Endothelial cell of umbilical vein (primary cell): ENCODE measurements around the gene RNPEP. TPM values are rescaled to one million over a fixed set of nuclear protein-coding genes. Genes with fewer than 3 reads are reported as not detected.

Experiments
- BruUV-seq: library from RNA; stranded (reverse); fragments of 400-500 nt; replicated peaks from 2 replicates; lab custom pipeline; 2021; lab: Mats Ljungman, UMichigan
- CTCF ChIA-PET: fragments of 300-600, 350-600 bp; sonication (Branson Sonifier 250); formaldehyde crosslinking; loops from one replicate; lab custom pipeline; 2021; ENCODE audit warnings: antibody characterized with exemption, inconsistent platforms; lab: Charles Lee
- POLR2A ChIA-PET: fragments of 300-600, 350-600 bp; sonication (Branson Sonifier 250); formaldehyde crosslinking; loops from one replicate; lab custom pipeline; 2021; ENCODE audit warnings: antibody characterized with exemption, inconsistent platforms; lab: Charles Lee
- DNase-seq: peaks from one replicate; pipeline ENCODE4 v3.0.0-alpha.2; 2011; ENCODE audit warnings: low read depth, low spot score
- FAIRE-seq: peaks from 2 replicates; lab custom pipeline; 2011; peaks lifted over from hg19 to GRCh38; lab: Jason Lieb, UNC
- H2AFZ ChIP-seq: 2 replicates; pipeline ENCODE4 v1.6.0; 2012; ENCODE audit warnings: low read depth, low read length, control low read depth, inconsistent platforms
- H3K27ac ChIP-seq: 2 replicates; pipeline ENCODE4 v1.5.1; 2011; ENCODE audit warnings: low read depth, mild to moderate bottlenecking, control low read depth, low read length, moderate library complexity; ENCODE audit not compliant: insufficient read depth
- H3K27me3 ChIP-seq, 2 experiments: 2 replicates each; pipeline versions ENCODE4 v1.6.0 to v1.6.1; 2011; ENCODE audit warnings: low read length in 2 of 2, mixed read lengths in 1 of 2; ENCODE audit not compliant: control insufficient read depth in 2 of 2, insufficient read depth in 2 of 2
- H3K36me3 ChIP-seq, 2 experiments: 2 replicates in 1 of 2; 3 replicates in 1 of 2; pipeline ENCODE4 v1.5.1; 2011; ENCODE audit warnings: low read length in 2 of 2, mild to moderate bottlenecking in 1 of 2, moderate library complexity in 1 of 2; ENCODE audit not compliant: control insufficient read depth in 2 of 2, insufficient read depth in 2 of 2; ENCODE audit errors: extremely low read depth in 1 of 2
- H3K4me1 ChIP-seq: 3 replicates; pipeline ENCODE4 v1.5.1; 2011; ENCODE audit warnings: mild to moderate bottlenecking, low read length; ENCODE audit not compliant: control insufficient read depth, insufficient read depth; ENCODE audit errors: extremely low read depth
- H3K4me2 ChIP-seq: 2 replicates; pipeline ENCODE4 v1.6.1; 2011; ENCODE audit warnings: low read length, control low read depth, mixed read lengths; ENCODE audit not compliant: insufficient read depth
- H3K4me3 ChIP-seq, 3 experiments: fragments of 200-600 bp in 1 of 3; sonication (generic), shearing (Covaris generic) in 1 of 3; replicated peaks in 1 of 3; 2 replicates each; pipeline ENCODE4 v1.5.1; 2011 to 2016; ENCODE audit warnings: control low read depth in 3 of 3, low read length in 3 of 3, mild to moderate bottlenecking in 2 of 3, inconsistent platforms in 1 of 3, low read depth in 1 of 3, moderate library complexity in 1 of 3; ENCODE audit not compliant: insufficient read depth in 1 of 3
- H3K79me2 ChIP-seq: 2 replicates; pipeline ENCODE4 v1.6.0; 2012; ENCODE audit warnings: low read length, inconsistent platforms; ENCODE audit not compliant: control insufficient read depth, insufficient read depth
- H3K9ac ChIP-seq: replicated peaks from 2 replicates; pipeline ENCODE3; 2011; ENCODE audit warnings: low read length, control low read depth; ENCODE audit not compliant: insufficient read depth; ENCODE audit errors: extremely low read depth
- H3K9me1 ChIP-seq: replicated peaks from 3 replicates; pipeline ENCODE4 v1.6.0; 2011; ENCODE audit warnings: mild to moderate bottlenecking, low read length; ENCODE audit not compliant: control insufficient read depth, insufficient read depth; ENCODE audit errors: extremely low read depth
- H3K9me3 ChIP-seq: replicated peaks from 2 replicates; pipeline ENCODE4 v1.5.1; 2012; ENCODE audit warnings: low read length, inconsistent platforms; ENCODE audit not compliant: control insufficient read depth, insufficient read depth
- H4K20me1 ChIP-seq: replicated peaks from 2 replicates; pipeline ENCODE3; 2011; ENCODE audit warnings: mild to moderate bottlenecking, low read length; ENCODE audit not compliant: control insufficient read depth, insufficient read depth; ENCODE audit errors: extremely low read depth
- EZH2 ChIP-seq: IDR thresholded peaks from 2 replicates; pipeline ENCODE4 v1.6.1; 2012; ENCODE audit warnings: borderline replicate concordance, low read depth, mild to moderate bottlenecking, moderate library complexity, low read length, inconsistent platforms; ENCODE audit not compliant: severe bottlenecking
- FOS ChIP-seq: IDR thresholded peaks from 2 replicates; pipeline ENCODE4 v1.6.1; 2011; ENCODE audit warnings: mild to moderate bottlenecking, low read length, moderate library complexity, borderline replicate concordance; ENCODE audit not compliant: insufficient read depth
- GATA2 ChIP-seq: IDR thresholded peaks from 2 replicates; pipeline ENCODE4 v1.7.0; 2011; ENCODE audit warnings: low read depth, mild to moderate bottlenecking, moderate library complexity, mixed read lengths, low read length; ENCODE audit not compliant: insufficient read length, insufficient read depth
- JUN ChIP-seq: IDR thresholded peaks from 2 replicates; pipeline ENCODE4 v1.6.1; 2011; ENCODE audit warnings: borderline replicate concordance, low read depth; ENCODE audit not compliant: insufficient read length, insufficient read depth
- MAX ChIP-seq: IDR thresholded peaks from 2 replicates; pipeline ENCODE4 v1.6.1; 2011; ENCODE audit not compliant: insufficient read depth, insufficient read length
- MYC ChIP-seq: IDR thresholded peaks from one replicate; pipeline ENCODE4 v1.6.1; 2011; ENCODE audit warnings: mild to moderate bottlenecking, low read depth, low read length
- POLR2A ChIP-seq: IDR thresholded peaks from 2 replicates; pipeline ENCODE4 v1.6.1; 2012; ENCODE audit warnings: low read depth, mild to moderate bottlenecking, control low read depth, low read length
- POLR2AphosphoS5 ChIP-seq: IDR thresholded peaks from 2 replicates; pipeline ENCODE4 v1.6.1; 2012; ENCODE audit warnings: low read depth, mild to moderate bottlenecking, control low read depth, low read length, moderate library complexity; ENCODE audit not compliant: insufficient read depth
- dilution Hi-C: fragments of 300-500 bp; cut with MboI; formaldehyde crosslinking; loops from one replicate; pipeline ENCODE4 v1.15.0; 2019; ENCODE audit warnings: low sequenced_read_pairs; ENCODE audit not compliant: extremely low pct_ligation_motif_present
- intact Hi-C: fragments of 100-400 bp; cut with micrococcal nuclease; formaldehyde crosslinking; loops from one replicate; pipeline ENCODE4 v1.10.0; 2022
- polyA plus RNA-seq, 4 experiments: library from polyadenylated mRNA; depleted of rRNA in 3 of 4; stranded (reverse) in 3 of 4; unstranded in 1 of 4; fragments of >200 nt; gene quantifications; 2 replicates each; pipeline versions ENCODE4 v1.2.1 to v1.2.3, GENCODE V29; 2011 to 2012; ENCODE audit warnings: missing spikeins in 1 of 4
- total RNA-seq: library from RNA; stranded (reverse); gene quantifications from 2 replicates; pipeline ENCODE4 v1.2.3, GENCODE V29; 2021
- TF ChIP-seq, protein P1 (sequence below), 2 donors: IDR thresholded peaks; 1 replicate in 1 of 2; 2 replicates in 1 of 2; pipeline ENCODE4 v1.5.1; 2011; ENCODE audit warnings: low read length in 2 of 2, mild to moderate bottlenecking in 2 of 2, moderate library complexity in 2 of 2, control low read depth in 1 of 2, inconsistent platforms in 1 of 2, low read depth in 1 of 2; ENCODE audit not compliant: insufficient read depth in 1 of 2; ENCODE audit errors: extremely low read depth in 1 of 2

RNPEP gene
- total and polyA plus RNA-seq, 2 donors (not counting 3 experiments of a cell fraction or from before 2014, with no cell fraction given), result 56.1 to 73.5 TPM

DNA sequence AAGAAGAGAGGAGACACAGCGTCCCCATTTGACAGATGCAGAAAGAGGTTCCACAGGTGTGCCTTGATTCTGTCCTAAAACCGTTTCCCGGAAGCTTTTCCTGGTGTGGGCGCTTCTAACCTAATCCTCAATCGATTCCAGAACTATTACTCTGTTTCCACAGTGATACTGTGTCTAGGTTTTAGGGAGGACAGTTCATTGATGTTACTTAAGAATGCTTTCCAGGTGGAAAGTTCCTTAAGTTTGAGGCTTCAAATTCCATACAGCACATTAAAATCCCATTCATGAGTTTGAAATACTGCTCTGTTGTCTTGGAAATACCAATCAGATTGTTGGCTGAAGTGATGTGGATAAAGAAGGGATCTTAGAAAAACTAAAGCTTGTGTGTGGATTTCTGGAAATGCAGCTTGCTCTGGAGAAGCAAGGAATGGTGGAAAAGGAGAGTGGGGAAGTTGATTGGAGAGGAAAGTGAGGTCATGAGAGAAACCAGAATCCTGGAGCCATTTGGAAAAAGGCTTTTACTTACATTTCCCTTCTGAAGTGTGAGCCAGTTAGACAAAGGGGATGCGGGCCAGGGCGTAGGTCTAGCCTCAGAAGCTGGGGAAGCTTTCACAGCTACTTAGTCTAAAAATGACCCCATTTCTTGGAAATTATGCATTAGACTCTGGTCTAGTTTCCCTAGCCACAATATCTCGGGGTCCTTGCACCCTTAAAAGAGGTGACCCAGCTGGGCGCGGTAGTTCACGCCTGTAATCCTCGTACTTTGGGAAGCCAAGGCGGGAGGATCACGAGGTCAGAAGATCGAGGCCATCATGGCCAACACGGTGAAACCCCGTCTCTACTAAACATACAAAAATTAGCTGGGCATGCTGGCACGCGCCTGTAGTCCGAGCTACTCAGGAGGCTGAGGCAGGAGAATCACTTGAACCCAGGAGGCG, 34.6 kb downstream of the RNPEP start:
- Histone ChIP-seq H3K27me3 (peaks cover 0 to 8% of the 10 kb centered on the region in 2 experiments), H3K79me2 (no peaks in the 10 kb centered on the region), H3K9ac (no peak overlapping the region), H3K4me3 (no peak overlapping the region), H3K27ac (no peak overlapping the region), H3K36me3 (no peaks in the 10 kb centered on the region), H3K4me2 (no peak overlapping the region), H3K9me1 (no peaks in the 10 kb centered on the region), H3K9me3 (no peaks in the 10 kb centered on the region), H4K20me1 (no peaks in the 10 kb centered on the region), H2AFZ (no peak overlapping the region), H3K4me1 (no peaks in the 10 kb centered on the region)
- intact Hi-C loops (no loop called here), dilution Hi-C loops (no loop called here)
- CTCF ChIA-PET, result interaction anchor here (1.1 to 1.4 kb wide), 3 partner anchors 9 to 101 kb away, joined by 3 to 6 read pairs (median 6); no protein-coding TSS in a partner anchor
- no TSS peak for BruUV-seq
- no peak for TF ChIP-seq FOS
- no peak for TF ChIP-seq MYC
- TF ChIP-seq POLR2A, result no peak
- no peak for TF ChIP-seq JUN
- TF ChIP-seq, protein P1, sequence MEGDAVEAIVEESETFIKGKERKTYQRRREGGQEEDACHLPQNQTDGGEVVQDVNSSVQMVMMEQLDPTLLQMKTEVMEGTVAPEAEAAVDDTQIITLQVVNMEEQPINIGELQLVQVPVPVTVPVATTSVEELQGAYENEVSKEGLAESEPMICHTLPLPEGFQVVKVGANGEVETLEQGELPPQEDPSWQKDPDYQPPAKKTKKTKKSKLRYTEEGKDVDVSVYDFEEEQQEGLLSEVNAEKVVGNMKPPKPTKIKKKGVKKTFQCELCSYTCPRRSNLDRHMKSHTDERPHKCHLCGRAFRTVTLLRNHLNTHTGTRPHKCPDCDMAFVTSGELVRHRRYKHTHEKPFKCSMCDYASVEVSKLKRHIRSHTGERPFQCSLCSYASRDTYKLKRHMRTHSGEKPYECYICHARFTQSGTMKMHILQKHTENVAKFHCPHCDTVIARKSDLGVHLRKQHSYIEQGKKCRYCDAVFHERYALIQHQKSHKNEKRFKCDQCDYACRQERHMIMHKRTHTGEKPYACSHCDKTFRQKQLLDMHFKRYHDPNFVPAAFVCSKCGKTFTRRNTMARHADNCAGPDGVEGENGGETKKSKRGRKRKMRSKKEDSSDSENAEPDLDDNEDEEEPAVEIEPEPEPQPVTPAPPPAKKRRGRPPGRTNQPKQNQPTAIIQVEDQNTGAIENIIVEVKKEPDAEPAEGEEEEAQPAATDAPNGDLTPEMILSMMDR (IDR thresholded peaks at IDR 0.05; ENCODE audit: extremely low read depth in 1 of 2, insufficient read depth in 1 of 2, low read depth in 1 of 2, low read length in 2 of 2), result no peak
- no peak for TF ChIP-seq MAX
- no peak for TF ChIP-seq POLR2AphosphoS5
- no peak for TF ChIP-seq GATA2
- TF ChIP-seq EZH2, result no peak
- FAIRE-seq (no peak), DNase-seq (no peak)
- POLR2A ChIA-PET, result interaction anchor here (0.5 kb wide), 1 partner anchor 78 kb away, joined by 7 read pairs; no protein-coding TSS in a partner anchor
